CD1c-positive myeloid dendritic cell (primary cell): Measurements from ENCODE around the gene CELSR2.

Source experiments
- DNase-seq: peaks from one replicate; pipeline ENCODE4 v3.0.0-alpha.2; 2016; ENCODE audit errors: extremely low spot score

CELSR2 gene

DNA sequence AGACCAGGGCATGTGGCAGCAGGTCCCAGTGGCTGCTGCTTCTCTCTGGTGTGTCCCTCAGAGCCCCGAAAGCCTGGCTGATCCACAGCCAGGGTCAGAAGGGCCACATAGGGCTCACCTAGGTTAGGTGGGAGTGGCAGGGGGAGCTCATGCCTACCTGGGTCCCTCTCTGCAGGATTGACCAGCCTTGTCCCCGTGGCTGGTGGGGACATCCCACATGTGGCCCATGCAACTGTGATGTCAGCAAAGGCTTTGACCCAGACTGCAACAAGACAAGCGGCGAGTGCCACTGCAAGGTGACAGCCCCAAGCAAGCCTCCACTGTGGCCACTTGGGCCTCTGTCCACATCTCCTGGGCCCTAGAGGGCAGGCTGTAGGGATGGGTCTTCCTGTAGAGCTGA is 15.7 kb downstream of the CELSR2 start:
- no peak for DNase-seq

DNA sequence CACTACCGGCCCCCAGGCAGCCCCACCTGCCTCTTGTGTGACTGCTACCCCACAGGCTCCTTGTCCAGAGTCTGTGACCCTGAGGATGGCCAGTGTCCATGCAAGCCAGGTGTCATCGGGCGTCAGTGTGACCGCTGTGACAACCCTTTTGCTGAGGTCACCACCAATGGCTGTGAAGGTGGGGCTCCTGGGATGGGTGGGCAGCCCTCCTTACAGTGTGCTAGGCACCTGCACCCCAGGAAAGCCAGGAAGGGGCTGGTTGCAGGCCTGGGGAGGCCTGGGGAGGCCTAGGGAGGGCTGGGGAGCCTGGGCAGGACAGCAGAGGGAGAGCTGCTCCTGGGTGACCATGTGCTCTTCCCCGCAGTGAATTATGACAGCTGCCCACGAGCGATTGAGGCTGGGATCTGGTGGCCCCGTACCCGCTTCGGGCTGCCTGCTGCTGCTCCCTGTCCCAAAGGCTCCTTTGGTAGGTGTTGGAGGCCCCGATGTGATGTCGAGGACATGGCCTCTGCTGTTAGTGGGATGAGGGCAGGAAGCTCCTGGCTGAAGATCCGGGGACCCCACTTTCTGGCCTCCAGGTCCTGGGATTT is 16.5 kb downstream of the CELSR2 start:
- DNase-seq: no peak

DNA sequence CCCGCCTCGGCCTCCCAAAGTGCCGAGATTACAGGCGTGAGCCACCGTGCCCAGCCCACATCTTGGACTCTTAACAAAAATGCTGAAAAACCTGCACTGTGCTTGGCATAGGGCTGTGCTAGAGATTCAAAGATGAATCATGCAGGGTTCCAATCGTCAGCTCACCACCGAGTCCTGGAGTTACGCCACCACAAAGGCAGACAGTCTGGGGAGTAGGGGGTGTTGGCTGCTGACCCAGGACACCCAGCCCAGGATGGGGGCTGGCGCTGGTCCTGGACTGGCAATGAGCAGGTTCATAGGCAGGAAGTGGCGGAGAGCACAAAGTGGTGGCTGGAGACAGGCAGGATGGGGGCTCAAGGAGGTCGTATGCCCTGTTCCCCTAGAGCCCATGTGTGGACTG is 17.6 kb downstream of the CELSR2 start:
- no peak for DNase-seq

DNA sequence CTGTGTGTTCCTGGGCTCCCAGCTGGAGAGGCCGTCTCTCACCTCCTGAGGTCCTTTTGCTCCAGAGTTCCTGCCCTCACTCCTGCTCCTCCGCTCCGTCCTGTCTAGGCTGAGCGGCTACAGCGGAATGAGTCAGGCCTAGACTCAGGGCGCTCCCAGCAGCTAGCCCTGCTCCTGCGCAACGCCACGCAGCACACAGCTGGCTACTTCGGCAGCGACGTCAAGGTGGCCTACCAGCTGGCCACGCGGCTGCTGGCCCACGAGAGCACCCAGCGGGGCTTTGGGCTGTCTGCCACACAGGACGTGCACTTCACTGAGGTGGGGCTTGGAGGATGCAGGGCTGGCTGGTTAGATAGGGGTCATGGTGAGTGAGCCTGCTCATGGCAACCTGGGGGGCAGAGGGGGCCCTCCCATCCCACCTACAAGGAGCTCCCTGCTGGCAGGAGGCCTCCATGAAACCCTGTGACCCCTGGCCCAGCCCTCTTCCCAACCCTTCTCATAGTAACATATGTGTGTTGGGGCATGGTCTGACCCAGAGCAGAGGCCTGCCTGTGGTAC is 18.5 kb downstream of the CELSR2 start:
- no peak for DNase-seq

DNA sequence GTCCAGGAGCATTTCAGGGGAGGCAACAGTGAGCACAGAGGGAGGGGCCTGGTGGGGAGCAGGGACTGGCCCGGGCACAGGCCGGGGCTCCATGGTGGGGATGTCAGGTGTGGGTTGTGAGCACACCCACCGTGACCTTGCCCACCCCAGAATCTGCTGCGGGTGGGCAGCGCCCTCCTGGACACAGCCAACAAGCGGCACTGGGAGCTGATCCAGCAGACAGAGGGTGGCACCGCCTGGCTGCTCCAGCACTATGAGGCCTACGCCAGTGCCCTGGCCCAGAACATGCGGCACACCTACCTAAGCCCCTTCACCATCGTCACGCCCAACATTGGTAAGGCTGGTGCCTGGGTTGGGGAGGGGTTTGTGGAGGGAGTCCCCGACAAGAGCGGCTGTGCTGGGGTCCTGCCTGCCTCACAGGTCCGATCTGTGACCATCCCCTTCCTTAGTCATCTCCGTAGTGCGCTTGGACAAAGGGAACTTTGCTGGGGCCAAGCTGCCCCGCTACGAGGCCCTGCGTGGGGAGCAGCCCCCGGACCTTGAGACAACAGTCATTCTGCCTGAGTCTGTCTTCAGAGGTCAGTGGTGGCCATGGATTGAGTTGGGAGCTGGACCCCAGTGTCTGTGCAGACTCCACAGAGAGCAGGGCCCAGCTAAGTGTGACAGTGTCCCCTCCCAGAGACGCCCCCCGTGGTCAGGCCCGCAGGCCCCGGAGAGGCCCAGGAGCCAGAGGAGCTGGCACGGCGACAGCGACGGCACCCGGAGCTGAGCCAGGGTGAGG is 19.3 kb downstream of the CELSR2 start:
- no peak for DNase-seq

DNA sequence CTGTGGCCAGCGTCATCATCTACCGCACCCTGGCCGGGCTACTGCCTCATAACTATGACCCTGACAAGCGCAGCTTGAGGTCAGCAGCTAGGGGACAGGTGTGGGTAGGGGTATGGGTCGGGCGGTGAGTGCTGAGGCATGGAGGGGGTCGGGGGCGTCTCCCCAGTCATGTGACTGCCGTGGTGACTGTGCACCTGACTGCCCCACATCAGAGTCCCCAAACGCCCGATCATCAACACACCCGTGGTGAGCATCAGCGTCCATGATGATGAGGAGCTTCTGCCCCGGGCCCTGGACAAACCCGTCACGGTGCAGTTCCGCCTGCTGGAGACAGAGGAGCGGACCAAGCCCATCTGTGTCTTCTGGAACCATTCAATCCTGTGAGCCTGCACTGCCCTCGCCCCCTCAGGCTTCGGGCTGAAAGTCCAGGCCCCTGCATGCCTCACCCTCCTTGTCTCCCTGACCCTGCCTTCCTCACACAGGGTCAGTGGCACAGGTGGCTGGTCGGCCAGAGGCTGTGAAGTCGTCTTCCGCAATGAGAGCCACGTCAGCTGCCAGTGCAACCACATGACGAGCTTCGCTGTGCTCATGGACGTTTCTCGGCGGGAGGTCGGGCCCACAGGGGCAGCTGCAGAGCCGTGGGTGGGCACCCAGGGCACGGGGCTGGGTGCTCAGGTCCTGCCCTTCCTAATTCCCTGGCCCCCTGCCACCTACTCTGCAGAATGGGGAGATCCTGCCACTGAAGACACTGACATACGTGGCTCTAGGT is 20.1 kb downstream of the CELSR2 start:
- DNase-seq: no peak

DNA sequence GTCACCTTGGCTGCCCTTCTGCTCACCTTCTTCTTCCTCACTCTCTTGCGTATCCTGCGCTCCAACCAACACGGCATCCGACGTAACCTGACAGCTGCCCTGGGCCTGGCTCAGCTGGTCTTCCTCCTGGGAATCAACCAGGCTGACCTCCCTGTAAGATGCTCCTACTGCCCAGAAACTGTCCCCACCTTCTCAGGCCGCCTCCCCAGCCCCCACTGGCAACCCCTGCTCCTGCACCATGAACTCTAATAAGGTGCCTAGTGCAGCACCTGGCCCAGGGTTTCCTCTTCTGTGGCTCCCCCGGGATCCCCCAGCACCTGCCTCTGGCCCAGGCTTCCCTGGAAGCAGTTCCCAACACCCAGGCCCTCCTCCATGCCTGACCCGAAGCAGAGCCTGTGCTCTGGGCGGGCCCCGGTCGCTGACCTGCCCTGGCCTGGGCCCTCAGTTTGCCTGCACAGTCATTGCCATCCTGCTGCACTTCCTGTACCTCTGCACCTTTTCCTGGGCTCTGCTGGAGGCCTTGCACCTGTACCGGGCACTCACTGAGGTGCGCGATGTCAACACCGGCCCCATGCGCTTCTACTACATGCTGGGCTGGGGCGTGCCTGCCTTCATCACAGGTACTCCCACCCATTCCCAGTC is 20.8 kb downstream of the CELSR2 start:
- DNase-seq: no peak

DNA sequence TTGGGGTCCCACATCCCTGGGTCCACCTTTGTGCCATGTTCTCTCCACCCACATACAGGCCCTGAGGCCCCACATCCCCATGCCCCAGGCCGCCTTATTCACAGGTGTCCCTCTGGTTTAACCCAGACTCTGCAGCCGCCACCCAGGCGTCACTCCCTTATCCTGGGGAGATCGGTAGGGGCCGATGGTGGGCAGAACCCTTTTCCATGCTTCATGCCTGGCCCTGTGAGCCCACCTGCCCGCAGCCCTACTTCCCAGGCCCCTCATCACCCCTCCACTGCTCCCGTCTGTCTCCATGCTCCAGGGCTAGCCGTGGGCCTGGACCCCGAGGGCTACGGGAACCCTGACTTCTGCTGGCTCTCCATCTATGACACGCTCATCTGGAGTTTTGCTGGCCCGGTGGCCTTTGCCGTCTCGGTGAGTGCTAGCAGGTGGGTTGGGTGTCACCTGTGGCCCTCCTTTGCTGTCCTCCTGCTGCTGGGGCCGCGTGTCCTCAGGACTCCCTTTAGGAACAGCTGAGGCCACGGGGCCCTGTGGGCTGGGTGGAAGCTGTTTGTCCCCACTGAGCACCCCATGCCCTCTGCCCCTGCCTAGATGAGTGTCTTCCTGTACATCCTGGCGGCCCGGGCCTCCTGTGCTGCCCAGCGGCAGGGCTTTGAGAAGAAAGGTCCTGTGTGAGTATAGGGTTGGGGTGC is 21.4 kb downstream of the CELSR2 start:
- DNase-seq: no peak

DNA sequence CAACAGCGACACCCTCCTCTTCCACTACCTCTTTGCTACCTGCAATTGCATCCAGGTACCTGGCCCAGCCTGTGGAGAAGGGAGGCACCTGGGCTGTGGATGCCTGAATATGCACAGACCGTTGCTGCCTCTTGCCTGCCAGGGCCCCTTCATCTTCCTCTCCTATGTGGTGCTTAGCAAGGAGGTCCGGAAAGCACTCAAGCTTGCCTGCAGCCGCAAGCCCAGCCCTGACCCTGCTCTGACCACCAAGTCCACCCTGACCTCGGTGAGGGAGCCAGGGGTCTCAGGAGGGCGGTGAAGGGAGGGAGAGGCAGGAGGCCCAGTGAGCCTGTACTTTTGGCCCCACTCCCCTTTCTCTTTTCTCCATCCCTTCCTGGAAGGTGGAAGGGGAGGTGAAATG is 22.1 kb downstream of the CELSR2 start:
- no peak for DNase-seq

DNA sequence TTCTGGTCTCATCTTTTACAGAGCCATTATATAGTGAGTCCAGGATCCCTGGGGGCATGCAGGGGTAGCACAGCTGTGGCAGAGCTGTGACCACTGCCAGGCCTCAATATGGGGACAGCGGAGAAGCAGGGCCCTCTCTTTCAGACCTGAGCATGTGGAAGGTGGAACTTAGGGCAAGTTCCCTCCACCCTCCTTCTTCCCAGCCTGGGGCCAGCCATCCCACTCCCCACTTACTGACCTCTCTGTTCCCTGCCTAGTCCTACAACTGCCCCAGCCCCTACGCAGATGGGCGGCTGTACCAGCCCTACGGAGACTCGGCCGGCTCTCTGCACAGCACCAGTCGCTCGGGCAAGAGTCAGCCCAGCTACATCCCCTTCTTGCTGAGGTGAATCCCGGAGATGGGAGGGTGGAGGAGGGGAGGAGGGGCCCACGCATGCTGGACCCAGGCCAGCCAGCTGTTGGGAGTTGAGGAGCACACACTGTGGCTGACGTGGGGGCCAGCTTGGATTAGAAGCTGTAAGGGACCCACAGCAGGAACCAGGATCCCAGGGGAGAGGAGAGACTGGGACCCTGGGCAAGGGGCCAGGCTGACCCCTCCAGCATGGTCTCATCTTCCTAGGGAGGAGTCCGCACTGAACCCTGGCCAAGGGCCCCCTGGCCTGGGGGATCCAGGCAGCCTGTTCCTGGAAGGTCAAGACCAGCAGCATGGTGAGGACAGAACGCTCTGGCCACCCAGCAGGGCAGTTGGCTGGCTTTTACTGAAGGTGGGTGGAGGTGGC is 22.9 kb downstream of the CELSR2 start:
- DNase-seq: no peak

DNA sequence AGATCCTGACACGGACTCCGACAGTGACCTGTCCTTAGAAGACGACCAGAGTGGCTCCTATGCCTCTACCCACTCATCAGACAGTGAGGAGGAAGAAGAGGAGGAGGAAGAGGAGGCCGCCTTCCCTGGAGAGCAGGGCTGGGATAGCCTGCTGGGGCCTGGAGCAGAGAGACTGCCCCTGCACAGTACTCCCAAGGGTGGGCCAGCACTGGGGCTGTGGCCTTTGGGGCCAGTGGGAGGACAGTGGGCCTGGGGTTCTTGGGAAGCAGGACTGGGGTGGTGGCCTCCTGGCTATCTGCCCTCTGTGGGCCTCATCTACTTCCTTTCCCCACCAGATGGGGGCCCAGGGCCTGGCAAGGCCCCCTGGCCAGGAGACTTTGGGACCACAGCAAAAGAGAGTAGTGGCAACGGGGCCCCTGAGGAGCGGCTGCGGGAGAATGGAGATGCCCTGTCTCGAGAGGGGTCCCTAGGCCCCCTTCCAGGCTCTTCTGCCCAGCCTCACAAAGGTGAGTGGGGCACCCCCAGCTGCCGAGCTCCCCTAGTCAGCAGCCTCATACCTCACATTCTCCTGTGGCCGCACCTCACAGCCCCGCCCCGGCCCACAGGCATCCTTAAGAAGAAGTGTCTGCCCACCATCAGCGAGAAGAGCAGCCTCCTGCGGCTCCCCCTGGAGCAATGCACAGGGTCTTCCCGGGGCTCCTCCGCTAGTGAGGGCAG is 23.6 kb downstream of the CELSR2 start:
- DNase-seq: no peak

DNA sequence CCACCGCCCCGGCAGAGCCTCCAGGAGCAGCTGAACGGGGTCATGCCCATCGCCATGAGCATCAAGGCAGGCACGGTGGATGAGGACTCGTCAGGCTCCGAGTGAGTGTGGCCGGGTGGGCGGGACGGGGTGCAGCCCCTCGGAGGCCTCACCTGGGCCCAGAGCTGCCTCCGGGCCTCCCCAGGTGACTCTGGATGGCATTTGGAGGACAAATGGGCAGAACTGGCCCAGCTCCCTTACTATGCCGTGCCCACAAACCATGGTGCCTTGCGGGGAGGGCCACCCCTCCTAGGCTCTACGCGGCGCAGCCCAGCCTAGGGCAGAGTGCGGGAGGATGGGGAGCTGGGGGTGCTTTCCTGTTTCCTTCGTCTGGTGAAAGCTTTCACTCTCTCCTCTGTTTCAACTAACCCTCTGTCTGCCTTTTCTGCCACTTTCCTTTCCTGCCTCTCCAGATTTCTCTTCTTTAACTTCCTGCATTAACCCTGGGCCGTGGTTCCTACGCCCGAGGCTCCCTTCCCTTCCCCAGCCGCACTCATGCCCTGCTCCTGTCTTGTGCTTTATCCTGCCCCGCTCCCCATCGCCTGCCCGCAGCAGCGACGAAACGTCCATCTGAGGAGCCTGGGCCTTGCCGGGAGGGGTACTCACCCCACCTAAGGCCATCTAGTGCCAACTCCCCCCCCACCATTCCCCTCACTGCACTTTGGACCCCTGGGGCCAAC is 24.4 kb downstream of the CELSR2 start:
- no peak for DNase-seq

DNA sequence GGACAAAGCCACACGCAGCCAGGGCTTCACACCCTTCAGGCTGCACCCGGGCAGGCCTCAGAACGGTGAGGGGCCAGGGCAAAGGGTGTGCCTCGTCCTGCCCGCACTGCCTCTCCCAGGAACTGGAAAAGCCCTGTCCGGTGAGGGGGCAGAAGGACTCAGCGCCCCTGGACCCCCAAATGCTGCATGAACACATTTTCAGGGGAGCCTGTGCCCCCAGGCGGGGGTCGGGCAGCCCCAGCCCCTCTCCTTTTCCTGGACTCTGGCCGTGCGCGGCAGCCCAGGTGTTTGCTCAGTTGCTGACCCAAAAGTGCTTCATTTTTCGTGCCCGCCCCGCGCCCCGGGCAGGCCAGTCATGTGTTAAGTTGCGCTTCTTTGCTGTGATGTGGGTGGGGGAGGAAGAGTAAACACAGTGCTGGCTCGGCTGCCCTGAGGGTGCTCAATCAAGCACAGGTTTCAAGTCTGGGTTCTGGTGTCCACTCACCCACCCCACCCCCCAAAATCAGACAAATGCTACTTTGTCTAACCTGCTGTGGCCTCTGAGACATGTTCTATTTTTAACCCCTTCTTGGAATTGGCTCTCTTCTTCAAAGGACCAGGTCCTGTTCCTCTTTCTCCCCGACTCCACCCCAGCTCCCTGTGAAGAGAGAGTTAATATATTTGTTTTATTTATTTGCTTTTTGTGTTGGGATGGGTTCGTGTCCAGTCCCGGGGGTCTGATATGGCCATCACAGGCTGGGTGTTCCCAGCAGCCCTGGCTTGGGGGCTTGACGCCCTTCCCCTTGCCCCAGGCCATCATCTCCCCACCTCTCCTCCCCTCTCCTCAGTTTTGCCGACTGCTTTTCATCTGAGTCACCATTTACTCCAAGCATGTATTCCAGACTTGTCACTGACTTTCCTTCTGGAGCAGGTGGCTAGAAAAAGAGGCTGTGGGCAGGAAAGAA is 25.5 kb downstream of the CELSR2 start:
- no peak for DNase-seq

DNA sequence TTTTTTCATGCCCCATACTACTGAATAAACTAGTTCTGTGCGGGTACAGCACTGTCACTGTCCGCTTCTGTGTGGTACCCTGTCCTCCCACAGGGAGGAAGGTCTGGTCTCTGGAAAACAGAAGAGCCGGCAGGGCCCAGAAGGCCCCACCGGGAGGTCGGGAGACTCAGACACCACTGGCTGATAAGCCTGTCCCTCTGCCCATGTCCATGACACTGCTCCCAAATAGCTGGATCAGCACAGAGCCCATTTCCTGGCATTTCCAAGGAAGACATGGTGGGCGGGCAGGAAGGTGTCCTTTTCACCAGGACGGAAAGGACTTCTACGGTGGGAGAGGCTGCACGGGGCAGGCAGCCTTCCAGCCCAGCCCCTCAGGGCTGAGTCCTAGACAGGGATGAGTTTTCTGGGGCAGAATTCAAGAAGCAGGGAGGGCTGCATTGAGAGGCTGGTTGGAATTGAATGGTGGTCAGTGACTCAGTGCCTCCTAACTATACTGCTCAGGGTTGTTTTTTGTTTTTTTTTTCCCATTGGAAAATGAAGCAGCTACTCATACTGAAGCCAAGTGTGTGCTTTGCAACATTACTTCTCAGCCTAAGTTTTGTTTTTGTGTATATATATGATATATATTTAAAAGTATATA is 26.5 kb downstream of the CELSR2 start:
- DNase-seq: no peak

DNA sequence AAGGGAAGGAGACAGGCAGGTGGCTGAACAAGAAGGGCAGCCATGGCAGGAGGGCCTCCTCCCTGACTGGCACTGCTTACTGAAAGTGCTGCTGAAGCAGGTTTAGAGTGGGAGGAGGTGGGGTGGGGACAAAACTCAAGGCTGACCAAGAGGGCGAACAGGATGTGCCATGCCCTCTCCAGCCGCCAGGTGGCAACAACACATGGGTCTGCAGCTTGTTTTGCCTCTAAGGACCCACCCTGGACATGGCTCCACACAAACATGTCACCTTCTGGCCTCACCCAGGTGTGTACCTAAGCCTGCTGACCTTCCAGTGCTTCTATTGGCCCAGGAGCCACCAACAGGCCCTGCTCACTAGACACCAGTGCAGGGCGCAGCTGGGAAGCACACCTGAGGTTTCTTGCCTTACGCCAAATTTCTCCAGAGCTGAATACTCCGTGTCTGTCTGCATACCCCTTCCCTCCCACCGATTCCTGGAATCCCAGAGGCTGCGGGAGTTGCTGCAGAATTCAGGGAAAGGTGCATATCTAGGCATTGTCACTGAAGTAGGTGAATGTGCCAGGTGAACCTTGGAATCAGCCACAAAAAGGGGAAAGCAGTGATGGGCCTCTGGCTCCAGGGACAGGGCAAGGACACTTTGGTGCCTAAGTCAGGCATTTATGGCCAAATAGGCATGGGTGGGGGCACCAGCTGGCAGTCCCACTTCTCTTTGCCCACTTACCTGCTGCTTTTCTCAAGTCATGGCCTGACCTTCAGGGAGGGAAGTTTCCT is 28.3 kb downstream of the CELSR2 start:
- peak; percentile 80 for DNase-seq

DNA sequence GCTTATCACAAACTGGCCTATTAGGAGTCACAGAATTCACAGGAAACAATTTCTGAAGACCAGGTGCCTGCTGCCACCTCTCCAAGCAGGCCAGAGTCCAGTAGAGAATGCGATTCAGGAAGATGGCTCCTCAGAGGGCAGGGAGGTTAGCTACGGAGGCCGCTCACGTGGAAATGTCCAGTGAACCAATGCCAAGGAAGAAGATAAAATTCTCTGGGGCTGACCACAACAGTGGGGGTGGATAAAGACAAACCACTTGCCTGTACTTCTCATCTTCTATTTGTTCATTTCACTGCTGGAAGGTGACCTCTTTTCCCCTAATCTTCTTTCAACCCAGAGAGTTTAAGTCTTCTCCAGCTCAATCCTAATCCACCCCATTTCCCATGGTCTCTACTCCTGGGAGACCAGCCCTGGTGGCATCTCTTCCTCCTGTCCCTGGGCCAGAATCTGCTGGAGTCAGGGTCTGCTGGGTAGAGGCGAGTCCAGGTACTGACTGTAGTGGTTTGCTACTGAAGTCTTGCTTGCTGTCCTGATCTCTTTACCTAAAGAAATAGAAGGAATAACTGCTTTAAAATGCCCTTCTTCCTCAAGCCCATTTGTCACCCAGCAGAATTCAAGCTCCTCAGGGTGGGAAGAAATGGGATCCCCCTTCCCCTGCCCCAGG is 30.4 kb downstream of the CELSR2 start:
- no peak for DNase-seq
